ENCODE data around the gene KCNT2.
"Not testable (repeated sequence)": the region's sequence is repeated elsewhere in the genome, so short reads cannot be mapped to it uniquely, and the experiment has no call there.

The KCNT2 gene

GRCh38 chr1:196527919-196528318 is 80.3 kb downstream of the KCNT2 start:
- no peak overlapping the region for H3K4me3 ChIP-seq (ENCODE audit: low read depth, low read length)
- no peak for DNase-seq (ENCODE audit: low read depth)

GRCh38 chr1:196522574-196523345 is 85.5 kb downstream of the KCNT2 start:
- DNase-seq (ENCODE audit: low read depth); H3K4me3 ChIP-seq (ENCODE audit: low read depth, low read length): not testable (repeated sequence)

GRCh38 chr1:196517193-196517592 is 91.0 kb downstream of the KCNT2 start:
- no peak for DNase-seq (ENCODE audit: low read depth)

GRCh38 chr1:196516373-196516772 is 91.9 kb downstream of the KCNT2 start:
- no peak overlapping the region for H3K4me3 ChIP-seq (ENCODE audit: low read depth, low read length)
- DNase-seq (ENCODE audit: low read depth) = no peak

More at GRCh38 chr1:196517193-196517592, 91.0 kb downstream of the KCNT2 start:
- H3K4me3 ChIP-seq (ENCODE audit: low read depth, low read length) = no peak overlapping the region

- no peak for DNase-seq (ENCODE audit: low read depth)
- H3K4me3 ChIP-seq (ENCODE audit: low read depth, low read length) = no peak overlapping the region
These were observed 92.3 kb downstream of the KCNT2 start for GRCh38 chr1:196515904-196516303.

GRCh38 chr1:196513821-196514220 is 94.4 kb downstream of the KCNT2 start:
- H3K4me3 ChIP-seq (ENCODE audit: low read depth, low read length) = no peak overlapping the region
- DNase-seq (ENCODE audit: low read depth) = no peak

- no peak overlapping the region for H3K4me3 ChIP-seq (ENCODE audit: low read depth, low read length)
- DNase-seq (ENCODE audit: low read depth) = no peak
These were observed 97.8 kb downstream of the KCNT2 start for GRCh38 chr1:196510451-196510850.

- not testable (repeated sequence) for DNase-seq (ENCODE audit: low read depth); H3K4me3 ChIP-seq (ENCODE audit: low read depth, low read length)
These were observed 104.0 kb downstream of the KCNT2 start for GRCh38 chr1:196504224-196504623.

- no peak overlapping the region for H3K4me3 ChIP-seq (ENCODE audit: low read depth, low read length)
- DNase-seq (ENCODE audit: low read depth) = no peak
These were observed 105.8 kb downstream of the KCNT2 start for GRCh38 chr1:196502437-196502836.

- no peak overlapping the region for H3K4me3 ChIP-seq (ENCODE audit: low read depth, low read length)
- no peak for DNase-seq (ENCODE audit: low read depth)
These were observed 106.3 kb downstream of the KCNT2 start for GRCh38 chr1:196501760-196502428.

GRCh38 chr1:196497817-196498216 is 110.4 kb downstream of the KCNT2 start:
- H3K4me3 ChIP-seq (ENCODE audit: low read depth, low read length) = no peak overlapping the region
- DNase-seq (ENCODE audit: low read depth) = no peak

- H3K4me3 ChIP-seq (ENCODE audit: low read depth, low read length) = no peak overlapping the region
- DNase-seq (ENCODE audit: low read depth) = no peak
These were observed 113.5 kb downstream of the KCNT2 start for GRCh38 chr1:196494766-196495165.

GRCh38 chr1:196493881-196494280 is 114.4 kb downstream of the KCNT2 start:
- no peak for DNase-seq (ENCODE audit: low read depth)
- H3K4me3 ChIP-seq (ENCODE audit: low read depth, low read length) = no peak overlapping the region

GRCh38 chr1:196488579-196488978 is 119.7 kb downstream of the KCNT2 start:
- no peak for DNase-seq (ENCODE audit: low read depth)
- no peak overlapping the region for H3K4me3 ChIP-seq (ENCODE audit: low read depth, low read length)

- no peak for DNase-seq (ENCODE audit: low read depth)
- H3K4me3 ChIP-seq (ENCODE audit: low read depth, low read length) = no peak overlapping the region
These were observed 121.9 kb downstream of the KCNT2 start for GRCh38 chr1:196486346-196486745.

- no peak for DNase-seq (ENCODE audit: low read depth)
- H3K4me3 ChIP-seq (ENCODE audit: low read depth, low read length) = no peak overlapping the region
These were observed 126.6 kb downstream of the KCNT2 start for GRCh38 chr1:196481616-196482015.

GRCh38 chr1:196477262-196477661 is 131.0 kb downstream of the KCNT2 start:
- no peak overlapping the region for H3K4me3 ChIP-seq (ENCODE audit: low read depth, low read length)
- DNase-seq (ENCODE audit: low read depth) = no peak

GRCh38 chr1:196467230-196467925 is 140.9 kb downstream of the KCNT2 start:
- no peak overlapping the region for H3K4me3 ChIP-seq (ENCODE audit: low read depth, low read length)
- DNase-seq (ENCODE audit: low read depth) = no peak

GRCh38 chr1:196466654-196467053 is 141.6 kb downstream of the KCNT2 start:
- DNase-seq (ENCODE audit: low read depth) = peak; percentile 48
- H3K4me3 ChIP-seq (ENCODE audit: low read depth, low read length) = no peak overlapping the region

GRCh38 chr1:196466166-196466565 is 142.1 kb downstream of the KCNT2 start:
- H3K4me3 ChIP-seq (ENCODE audit: low read depth, low read length) = no peak overlapping the region
- DNase-seq (ENCODE audit: low read depth) = no peak
